ENCODE data around the gene VRTN.

DNA sequence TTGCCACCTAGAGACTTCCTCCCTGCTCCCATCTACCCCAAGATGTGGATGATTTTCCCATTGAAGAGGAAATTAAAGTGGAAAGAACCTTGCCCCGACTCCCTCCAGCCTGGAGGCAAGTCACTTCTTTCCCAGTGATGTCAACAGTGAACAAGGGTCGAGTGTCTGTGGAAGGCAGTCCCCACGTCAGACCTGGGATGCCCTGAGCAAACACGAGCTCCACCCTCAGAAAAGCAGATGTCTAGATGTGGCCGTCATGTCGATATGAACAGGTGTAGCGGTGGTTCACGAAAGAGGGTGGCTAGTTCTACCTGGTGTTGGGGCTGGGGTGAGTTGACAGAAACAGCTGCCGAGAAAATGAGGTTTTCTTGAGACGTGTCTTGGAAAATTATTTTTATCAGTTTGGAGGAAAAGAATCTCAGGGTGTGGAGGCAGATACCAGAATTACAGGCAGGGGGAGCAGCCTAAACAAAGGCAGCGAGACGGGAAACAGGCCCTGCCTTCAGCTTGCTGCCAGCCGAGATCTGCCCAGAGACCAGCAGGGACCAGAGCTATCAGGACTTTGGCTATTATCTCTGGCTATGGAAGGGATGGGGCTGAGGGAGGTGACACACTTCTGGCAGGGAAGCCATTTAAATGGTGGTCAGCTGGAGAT, 51.9 kb downstream of the VRTN start:
- TF ChIP-seq ZNF384 (IDR thresholded peaks at IDR 0.05) (no peak), FOXM1 (IDR thresholded peaks at IDR 0.05; ENCODE audit: borderline replicate concordance) (no peak), FOXA1 (IDR thresholded peaks at IDR 0.05) (no peak), BHLHE40 (IDR thresholded peaks at IDR 0.05; ENCODE audit: borderline replicate concordance) (no peak), ELF4 (IDR thresholded peaks at IDR 0.05) (no peak), FOXK2 (IDR thresholded peaks at IDR 0.05) (no peak), TARDBP (IDR thresholded peaks at IDR 0.05) (no peak), NFRKB (IDR thresholded peaks at IDR 0.05) (no peak), SUZ12 (IDR thresholded peaks at IDR 0.05) (no peak), ARNT (IDR thresholded peaks at IDR 0.05) (no peak), SP1 (IDR thresholded peaks at IDR 0.05) (no peak), HDGF (IDR thresholded peaks at IDR 0.05; ENCODE audit: borderline replicate concordance) (no peak)
- TF ChIP-seq, protein P1, sequence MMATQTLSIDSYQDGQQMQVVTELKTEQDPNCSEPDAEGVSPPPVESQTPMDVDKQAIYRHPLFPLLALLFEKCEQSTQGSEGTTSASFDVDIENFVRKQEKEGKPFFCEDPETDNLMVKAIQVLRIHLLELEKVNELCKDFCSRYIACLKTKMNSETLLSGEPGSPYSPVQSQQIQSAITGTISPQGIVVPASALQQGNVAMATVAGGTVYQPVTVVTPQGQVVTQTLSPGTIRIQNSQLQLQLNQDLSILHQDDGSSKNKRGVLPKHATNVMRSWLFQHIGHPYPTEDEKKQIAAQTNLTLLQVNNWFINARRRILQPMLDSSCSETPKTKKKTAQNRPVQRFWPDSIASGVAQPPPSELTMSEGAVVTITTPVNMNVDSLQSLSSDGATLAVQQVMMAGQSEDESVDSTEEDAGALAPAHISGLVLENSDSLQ (IDR thresholded peaks at IDR 0.05): no peak

All from HEK293T (cell line).